Putamen (tissue), 1 donor: ENCODE results near the gene DDX39B.
A peak's percentile ranks its signal among the peaks of the same experiment; 100 is the strongest.
"Not testable (repeated sequence)": the region's sequence is repeated elsewhere in the genome, so short reads cannot be mapped to it uniquely, and the experiment has no call there.

ENCODE experiments used
- DNase-seq: peaks from one replicate; pipeline ENCODE4 v3.0.0-alpha.2; 2016; ENCODE audit warnings: low spot score

Gene DDX39B

GRCh38 chr6:31528821-31529328 lies 12.9 kb downstream of the DDX39B start, which contains the start of gene MCCD1:
Gene MCCD1 (plus strand): TSS chr6:31528962. CDS start chr6:31529015, 53 bp downstream.
- no peak for DNase-seq

- no peak for DNase-seq
These were observed 13.5 kb downstream of the DDX39B start for GRCh38 chr6:31528307-31528777.

DNA sequence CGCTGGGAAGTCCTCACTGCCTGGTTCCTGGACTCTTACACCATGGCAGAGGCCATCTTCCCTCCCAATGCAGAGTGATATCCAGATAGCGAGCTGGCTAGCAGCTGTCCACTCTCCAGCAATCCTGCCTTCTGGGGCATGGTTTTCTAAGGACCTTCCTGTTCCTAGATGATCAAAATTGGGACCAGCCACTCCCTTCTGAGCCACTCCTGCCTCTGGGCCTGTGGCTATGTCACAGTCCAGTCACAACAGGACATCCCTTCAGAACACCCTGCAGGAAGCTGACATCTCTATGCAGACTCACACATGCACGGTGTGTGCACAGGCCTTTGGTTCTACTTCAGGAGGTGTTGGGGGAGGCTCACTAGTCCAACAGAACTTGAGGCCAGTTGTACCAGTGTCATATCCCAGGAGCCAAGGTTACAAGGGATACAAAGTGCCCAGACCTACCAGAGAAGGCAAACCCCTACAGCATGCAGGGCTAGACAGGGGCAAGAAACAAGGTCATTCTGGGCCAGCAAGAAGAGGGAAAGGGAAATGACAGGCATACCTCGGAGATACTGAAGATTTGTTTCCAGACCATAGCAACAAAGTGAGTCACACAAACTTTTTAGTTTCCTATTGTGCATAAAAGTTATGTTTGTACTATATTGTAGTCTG lies 15.7 kb downstream of the DDX39B start:
- DNase-seq: no peak

DNA sequence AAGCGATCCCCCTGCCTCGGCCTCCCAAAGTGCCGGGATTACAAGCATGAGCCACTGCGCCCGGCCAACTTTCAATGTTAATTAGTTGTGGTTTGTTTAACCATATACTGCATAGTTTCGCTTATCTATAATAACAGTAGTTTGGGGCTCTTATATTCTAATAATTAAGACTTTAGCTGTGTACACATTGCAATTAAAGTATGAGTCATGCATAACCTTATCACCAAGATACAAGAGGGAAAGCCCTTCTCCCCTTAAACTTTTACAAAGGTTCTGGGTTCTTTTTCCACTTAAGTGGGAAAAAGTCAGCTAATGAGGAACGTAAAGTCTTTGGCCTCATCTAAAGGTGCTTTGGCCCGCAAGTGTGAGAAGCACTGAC lies 16.3 kb downstream of the DDX39B start:
- no peak for DNase-seq

GRCh38 chr6:31521835-31522234 lies 20.0 kb downstream of the DDX39B start:
- no peak for DNase-seq

GRCh38 chr6:31513456-31514165 lies 28.2 kb downstream of the DDX39B start:
- DNase-seq: no peak

- DNase-seq: no peak
These were observed 31.8 kb downstream of the DDX39B start for GRCh38 chr6:31510007-31510406.

DNA sequence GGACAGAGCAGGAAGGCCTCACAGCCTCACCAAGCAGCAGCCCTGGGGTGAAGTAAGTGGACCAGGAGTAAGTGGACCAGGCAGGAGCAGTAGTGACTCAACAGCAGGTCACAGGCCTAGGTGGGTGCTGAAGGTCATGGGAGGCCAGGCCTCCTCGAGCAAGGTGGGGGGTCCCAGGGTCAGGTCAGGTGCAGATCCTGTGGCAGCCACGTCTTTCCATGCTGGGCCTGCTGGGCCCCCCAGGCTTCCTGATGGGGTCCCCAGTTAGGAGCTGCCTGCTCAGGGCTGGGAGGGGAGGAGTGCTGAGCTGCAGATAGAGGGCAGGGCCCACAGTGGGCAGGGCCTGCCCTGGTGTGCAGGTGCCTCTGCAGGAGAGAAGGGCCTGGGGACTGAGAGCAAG lies 32.8 kb downstream of the DDX39B start:
- DNase-seq: not testable (repeated sequence)

- no peak for DNase-seq
These were observed 39.2 kb downstream of the DDX39B start for GRCh38 chr6:31502586-31502985.

DNA sequence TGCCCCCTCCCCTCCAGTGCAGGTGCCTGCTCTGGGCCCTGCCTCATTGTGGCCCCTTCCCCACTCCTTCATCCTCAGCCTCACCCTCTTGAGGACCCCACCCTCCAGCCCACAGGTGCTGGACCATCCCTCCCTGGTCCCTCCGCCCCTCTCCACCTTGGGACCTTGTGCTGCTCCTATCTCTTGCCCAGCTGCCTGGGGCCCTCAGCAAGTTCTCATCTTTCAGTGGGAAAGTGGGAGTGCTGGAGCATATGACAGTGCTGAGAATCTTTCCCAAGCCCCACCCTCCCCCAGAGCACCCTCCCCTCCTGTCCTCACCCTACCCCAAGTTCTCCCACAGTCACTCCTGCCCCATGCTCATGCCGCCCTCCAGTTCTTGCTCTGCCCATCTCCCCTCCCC lies 42.2 kb downstream of the DDX39B start:
- DNase-seq: not testable (repeated sequence)

- DNase-seq: no peak
These were observed 43.1 kb downstream of the DDX39B start for GRCh38 chr6:31498748-31499147.

GRCh38 chr6:31497531-31498476 lies 44.0 kb downstream of the DDX39B start, which contains the start of gene MICB:
Gene MICB (plus strand): TSS chr6:31498145. CDS start chr6:31498194, 49 bp downstream.
- peak; percentile 33 for DNase-seq

DNA sequence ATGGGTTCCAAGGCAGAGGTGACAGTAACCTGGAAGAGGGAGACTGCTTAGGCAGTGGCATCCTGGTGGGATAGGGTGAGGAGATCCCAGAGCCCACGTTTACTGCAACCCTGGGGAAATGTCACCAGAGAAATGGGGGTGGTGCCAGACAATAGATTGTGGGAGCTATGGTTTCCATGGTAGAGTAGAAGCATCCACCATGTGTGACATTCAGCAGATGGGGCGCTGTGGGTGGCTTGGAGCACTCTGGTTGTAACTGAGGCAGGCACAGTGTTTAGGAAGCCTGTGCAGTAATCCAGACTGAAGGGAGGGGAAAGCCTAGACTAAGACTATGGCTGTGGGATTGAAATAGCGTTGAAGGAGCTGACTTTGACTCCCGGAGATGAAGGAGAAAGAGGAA lies 45.0 kb downstream of the DDX39B start:
- not testable (repeated sequence) for DNase-seq

GRCh38 chr6:31495580-31495979 lies 46.2 kb downstream of the DDX39B start:
- DNase-seq: no peak

DNA sequence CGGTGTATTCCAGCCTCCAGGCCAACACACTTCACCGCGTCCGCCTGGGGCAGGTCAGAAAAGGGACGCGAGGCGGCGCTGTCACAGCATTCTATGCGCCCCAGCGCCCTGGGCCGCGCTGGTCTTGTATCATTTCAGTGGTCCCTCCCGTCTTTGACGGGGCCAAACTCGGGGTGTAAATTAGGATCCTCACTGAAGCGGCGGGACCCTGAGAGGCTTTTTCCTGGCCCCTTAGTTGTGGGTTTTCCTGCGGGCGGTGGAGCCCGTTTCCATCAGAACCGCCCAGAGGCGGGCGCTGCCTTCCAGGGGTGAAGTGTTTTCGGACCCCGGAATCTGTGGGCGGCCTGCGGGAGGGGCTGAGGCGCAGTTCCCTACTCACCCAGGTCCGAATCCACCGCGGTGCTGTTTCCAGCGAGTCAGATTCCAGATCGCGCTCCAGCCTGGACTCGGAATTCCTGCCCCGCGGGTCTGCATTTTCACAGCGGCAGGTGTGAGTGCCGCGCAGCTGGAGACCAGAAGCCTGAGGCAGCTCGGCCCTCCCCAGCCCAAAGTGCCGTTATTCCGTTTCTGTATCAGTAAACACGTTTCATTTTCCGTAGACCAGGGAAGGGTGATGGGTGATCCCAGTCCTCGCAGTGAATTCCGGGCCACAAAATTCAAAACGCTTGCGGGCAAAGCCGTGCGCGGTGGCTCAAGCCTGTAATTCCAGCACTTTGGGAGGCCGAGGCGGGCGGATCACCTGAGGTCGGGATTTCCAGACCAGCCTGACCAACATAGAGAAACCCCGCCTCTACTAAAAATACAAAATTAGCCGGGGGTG lies 47.7 kb downstream of the DDX39B start:
- peak; percentile 20 for DNase-seq

GRCh38 chr6:31493550-31493874 lies 48.3 kb downstream of the DDX39B start:
- DNase-seq: not testable (repeated sequence)

GRCh38 chr6:31490115-31490873 lies 51.5 kb downstream of the DDX39B start:
- DNase-seq: no peak

DNA sequence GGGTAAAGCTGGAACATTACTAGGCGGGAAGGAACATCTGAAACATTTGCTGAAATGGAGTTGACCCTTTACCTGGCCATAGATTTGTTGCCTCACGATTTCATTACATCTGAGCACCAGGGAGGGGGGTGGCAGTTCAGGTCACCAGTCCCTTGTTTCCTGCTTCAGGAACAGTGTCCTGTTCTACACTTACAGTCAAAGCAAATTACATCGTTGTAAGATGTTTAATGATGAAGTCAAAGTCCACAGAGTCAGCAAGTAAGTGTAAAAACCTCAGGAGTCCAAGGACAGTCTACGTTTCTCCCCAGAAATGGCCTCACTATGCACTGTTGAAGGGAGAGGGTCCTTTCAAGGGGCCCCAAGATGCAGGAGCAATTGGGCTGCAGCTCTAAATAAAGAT lies 52.7 kb downstream of the DDX39B start:
- no peak for DNase-seq

DNA sequence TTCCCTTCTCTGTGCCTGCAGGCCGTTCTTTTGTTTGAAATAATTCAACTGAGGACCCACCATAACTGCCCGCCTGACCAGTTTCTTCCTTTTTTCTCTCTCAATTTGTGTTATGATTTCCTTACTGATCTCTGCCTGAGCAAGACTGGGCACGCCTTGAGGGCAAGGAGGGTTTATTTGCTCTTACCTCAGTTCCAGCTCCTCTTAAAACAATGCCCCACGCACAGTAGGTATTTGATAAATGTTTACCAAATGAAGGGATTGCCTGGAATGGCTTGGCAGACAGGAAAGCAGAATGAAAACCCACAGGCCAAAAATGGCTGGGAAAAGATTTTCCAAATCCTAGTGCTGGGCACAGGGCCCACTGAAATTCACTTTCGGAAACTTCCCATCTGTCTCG lies 54.1 kb downstream of the DDX39B start:
- DNase-seq: not testable (repeated sequence)

GRCh38 chr6:31486065-31486837 lies 55.6 kb downstream of the DDX39B start:
- DNase-seq: not testable (repeated sequence)
